IPS-18c (cell line): Measurements from ENCODE around the gene KLF11.
"Not testable (repeated sequence)": the region's sequence is repeated elsewhere in the genome, so short reads cannot be mapped to it uniquely, and the experiment has no call there.

ENCODE experiments used
- H3K4me3 ChIP-seq: 2 replicates; pipeline ENCODE4 v1.7.0; 2013; ENCODE audit warnings: low read depth, mild to moderate bottlenecking, low read length, moderate library complexity; ENCODE audit not compliant: insufficient read depth
- H3K9me3 ChIP-seq: one replicate; pipeline ENCODE4 v1.6.1; 2013; ENCODE audit warnings: mild to moderate bottlenecking, low read length, moderate library complexity; ENCODE audit not compliant: control insufficient read depth, insufficient read depth

The KLF11 gene

GRCh38 chr2:10084223-10084865 is 41.0 kb downstream of the KLF11 start:
- Histone ChIP-seq H3K4me3 (no peak overlapping the region), H3K9me3 (no peaks in the 10 kb centered on the region)

DNA sequence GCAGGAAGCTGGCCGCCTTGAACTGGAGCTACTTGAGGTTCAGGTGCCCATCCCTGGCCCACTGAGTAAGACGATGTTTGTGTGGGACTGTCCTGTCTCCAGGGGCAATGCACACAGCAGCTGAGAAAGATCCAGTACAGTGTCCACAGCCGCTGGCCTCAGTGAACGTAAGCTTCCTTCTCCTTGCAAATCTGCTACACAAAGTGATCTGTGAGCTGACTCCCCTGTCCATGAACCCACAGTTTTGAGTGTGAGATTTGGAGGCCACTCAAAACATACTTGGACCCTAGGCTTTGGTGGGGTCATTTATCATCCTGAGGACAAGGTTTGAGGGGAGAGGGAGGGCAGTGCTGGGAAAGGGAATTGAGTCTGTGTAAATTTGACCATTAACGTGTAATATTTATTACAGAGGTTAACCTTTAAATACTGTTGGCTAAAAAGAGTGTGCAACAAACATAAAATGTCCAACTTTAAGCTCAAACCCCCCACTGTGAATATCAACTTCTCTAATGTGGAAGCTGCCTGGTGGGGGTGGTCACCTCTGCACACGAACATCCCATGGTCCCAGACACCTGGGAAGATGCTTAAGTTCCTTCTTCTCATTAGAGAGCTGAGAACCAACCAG is 41.8 kb downstream of the KLF11 start:
- no peaks in the 10 kb centered on the region for H3K9me3 ChIP-seq
- H3K4me3 ChIP-seq: no peak overlapping the region

GRCh38 chr2:10085668-10086059 is 42.3 kb downstream of the KLF11 start:
- H3K4me3 ChIP-seq: no peak overlapping the region
- H3K9me3 ChIP-seq: no peaks in the 10 kb centered on the region

DNA sequence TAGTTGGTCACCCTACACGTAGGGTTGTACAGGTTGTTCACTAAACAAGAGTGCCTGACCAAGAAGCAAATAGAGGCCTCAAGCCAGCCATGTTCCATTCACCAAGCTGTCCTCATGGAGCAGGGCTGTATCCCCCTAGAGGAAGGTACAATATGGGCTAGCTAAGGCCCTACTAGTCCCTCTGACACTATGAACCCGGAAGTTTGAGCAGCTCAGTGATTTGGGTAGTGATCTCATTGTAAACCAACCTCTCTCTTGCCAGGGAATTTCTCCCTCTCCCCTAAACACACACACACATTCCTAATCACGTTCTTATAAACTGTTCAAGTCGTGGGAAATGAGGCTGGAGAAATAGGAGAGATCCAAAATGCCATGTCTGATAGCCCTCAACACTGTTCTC is 43.6 kb downstream of the KLF11 start:
- Histone ChIP-seq H3K4me3 (no peak overlapping the region), H3K9me3 (no peaks in the 10 kb centered on the region)

DNA sequence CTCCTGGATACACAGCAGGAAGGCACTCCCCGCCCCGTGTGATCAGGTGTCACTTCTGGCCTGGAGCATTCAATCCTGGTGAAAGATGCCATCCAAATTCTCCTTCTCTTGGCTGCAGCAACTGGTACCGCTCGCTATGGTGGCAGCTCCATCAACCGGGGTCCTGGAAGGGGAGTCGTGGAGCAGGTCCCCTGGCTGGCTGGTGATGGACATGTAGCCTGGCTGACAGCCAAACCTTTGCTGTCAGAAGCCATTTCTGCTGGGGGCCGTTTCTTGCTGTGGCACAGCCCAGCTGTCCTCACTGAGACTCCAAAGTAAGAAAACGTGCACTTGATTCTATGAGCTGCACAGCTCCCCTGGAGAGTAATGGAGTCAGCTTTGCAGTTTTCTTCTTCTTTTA is 44.0 kb downstream of the KLF11 start:
- no peak overlapping the region for H3K4me3 ChIP-seq
- no peaks in the 10 kb centered on the region for H3K9me3 ChIP-seq

DNA sequence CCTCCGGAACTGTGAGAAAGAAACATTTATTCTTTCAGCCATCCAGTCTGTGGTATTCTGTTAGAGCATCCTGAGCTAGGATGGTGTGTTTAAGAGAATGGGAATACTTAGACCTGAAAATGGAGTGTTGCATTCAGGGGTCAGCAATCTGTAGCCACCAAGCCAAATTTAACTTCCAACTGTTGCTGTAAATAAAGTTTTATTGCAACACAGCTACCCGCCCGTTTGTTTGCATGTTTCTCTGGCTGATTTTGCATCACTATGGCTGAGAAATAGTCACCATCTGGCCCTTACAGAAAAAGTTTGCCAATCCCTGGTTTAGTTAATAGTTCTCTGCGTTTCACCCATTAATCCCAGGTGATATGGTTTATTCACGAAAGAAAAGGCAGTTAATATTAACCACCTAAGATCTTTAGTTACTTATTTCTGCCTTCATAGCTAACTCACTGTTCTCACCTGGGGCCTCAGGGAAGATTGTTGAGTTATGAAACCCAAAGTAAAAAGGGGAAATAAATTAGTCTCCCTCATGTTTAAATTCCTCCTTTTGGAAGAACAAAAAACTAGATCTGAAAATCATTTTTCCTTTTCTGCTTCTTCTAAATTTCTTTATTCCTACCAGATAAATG is 46.3 kb downstream of the KLF11 start:
- Histone ChIP-seq H3K9me3 (no peaks in the 10 kb centered on the region), H3K4me3 (no peak overlapping the region)

DNA sequence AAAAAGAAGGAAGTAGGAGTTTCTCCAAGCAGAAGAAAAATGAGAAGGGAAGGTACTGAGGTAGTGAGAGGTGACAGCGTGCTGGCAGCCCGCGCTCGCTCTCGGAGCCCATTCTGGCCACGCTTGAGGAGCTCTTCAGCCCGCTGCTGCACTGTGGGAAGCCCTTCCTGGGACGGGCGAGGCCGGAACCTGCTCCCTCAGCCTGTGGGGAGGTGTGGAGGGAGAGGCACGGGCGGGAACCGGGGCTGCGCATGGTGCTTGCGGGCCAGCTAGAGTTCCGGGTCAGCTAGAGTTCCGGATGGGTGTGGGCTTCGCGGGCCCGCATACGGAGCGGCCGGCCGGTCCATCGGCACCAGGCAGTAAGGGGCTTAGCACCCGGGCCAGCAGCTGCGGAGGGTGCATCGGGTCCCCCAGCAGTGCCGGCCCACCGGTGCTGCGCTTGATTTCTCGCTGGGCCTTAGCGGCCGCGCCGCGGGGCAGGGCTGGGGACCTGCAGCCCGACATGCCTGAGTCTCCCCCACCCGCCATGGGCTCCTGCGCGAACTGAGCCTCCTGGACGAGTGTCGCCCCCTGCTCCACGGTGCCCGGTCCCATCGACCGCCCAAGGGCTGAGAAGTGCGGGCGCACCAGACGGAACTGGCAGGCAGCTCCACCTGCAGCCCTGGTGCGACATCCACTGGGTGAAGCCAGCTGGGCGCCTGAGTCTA is 48.0 kb downstream of the KLF11 start:
- H3K9me3 ChIP-seq: no peaks in the 10 kb centered on the region
- H3K4me3 ChIP-seq: no peak overlapping the region

GRCh38 chr2:10091889-10092244 is 48.5 kb downstream of the KLF11 start:
- H3K9me3 ChIP-seq, H3K4me3 ChIP-seq: not testable (repeated sequence)

GRCh38 chr2:10094271-10094814 is 51.0 kb downstream of the KLF11 start:
- Histone ChIP-seq H3K4me3 (no peak overlapping the region), H3K9me3 (no peaks in the 10 kb centered on the region)

DNA sequence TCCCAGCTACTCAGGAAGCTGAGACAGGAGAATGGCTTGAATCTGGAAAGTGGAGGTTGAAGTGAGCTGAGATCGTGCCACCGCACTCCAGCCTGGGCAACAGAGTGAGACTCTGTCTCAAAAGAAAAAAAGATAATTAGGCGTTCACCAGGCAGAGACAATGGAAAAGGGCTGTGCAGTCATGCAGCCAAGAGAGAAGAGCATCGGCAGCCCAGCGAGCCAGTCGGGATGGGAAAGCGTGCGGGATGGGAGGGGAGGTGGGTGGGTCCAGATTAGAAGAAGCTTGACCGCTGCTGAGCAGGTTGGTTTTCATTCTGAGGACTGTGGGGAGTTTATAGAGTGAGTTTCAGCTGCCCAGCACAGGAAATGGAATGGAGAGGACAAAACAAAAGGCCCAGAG is 51.8 kb downstream of the KLF11 start:
- H3K4me3 ChIP-seq: no peak overlapping the region
- H3K9me3 ChIP-seq: no peaks in the 10 kb centered on the region

- no peaks in the 10 kb centered on the region for H3K9me3 ChIP-seq
- H3K4me3 ChIP-seq: no peak overlapping the region
Observed at GRCh38 chr2:10096641-10097040, 53.3 kb downstream of the KLF11 start.

DNA sequence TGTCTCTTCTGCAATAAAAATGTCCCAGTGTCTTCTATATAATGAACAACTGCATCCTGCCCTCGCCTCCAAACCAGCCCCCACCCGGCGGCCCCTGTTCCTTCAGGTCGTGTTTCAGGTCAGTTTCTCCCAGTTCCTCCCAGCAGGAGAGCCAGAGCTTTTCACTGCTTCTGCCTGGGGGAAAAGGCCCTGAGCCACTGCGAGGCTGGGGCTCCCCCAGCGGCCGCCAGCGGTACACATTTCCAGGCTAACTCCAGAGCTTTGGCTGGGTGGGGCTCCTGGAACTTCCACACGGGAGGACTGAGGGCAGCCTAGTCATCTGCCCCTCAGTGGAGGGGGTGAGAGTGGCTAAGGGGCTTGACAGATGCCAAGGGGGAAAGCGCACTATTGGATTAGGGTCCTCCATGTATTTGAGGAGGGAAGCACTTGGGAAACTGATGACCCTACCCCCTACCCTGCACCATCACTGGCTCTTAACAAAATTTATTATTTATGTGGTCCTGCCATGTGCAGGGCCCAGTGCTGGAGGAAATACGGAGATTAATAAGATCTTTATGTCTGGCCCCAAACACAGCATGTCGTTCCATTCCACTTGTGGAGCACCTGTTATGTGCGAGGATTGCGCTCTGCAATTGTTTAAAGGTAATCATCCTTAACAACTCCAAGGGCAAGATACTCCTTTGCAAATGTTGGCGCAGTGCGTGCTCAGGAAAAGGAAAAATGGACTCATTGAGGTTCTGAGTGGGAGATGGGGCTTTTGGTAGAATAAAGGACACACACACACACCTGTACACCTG is 54.2 kb downstream of the KLF11 start:
- Histone ChIP-seq H3K9me3 (no peaks in the 10 kb centered on the region), H3K4me3 (no peak overlapping the region)

DNA sequence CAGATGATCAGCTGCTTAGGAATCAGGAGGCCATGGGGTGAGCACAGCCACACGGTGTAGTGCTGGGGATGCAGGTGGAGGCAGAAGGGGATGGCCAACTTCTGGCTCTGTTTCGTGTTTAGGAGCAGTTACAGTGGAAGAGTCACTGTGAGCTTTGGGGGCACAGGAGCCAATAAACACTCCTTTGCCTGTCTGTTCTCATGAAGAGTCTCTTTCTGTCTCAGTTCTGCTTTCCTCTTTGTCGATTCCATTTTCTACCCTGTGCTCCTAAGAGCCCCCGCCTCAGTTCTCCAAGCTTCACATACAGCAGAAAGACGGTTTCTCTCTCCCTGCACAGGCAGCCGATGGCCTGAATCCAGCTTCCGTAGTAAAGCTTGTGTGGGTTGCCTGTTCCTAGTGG is 58.1 kb downstream of the KLF11 start:
- H3K4me3 ChIP-seq: no peak overlapping the region
- H3K9me3 ChIP-seq: peaks cover 2% of the 10 kb centered on the region

GRCh38 chr2:10103179-10103578 is 59.8 kb downstream of the KLF11 start:
- H3K9me3 ChIP-seq: peaks cover 2% of the 10 kb centered on the region
- H3K4me3 ChIP-seq: no peak overlapping the region
